GM19463 (cell line): Measurements from ENCODE around the gene CYP2D6.
"Not testable (repeated sequence)": the region's sequence is repeated elsewhere in the genome, so short reads cannot be mapped to it uniquely, and the experiment has no call there.

Experiments used
- ATAC-seq: cut with Tn5 transposase; IDR thresholded peaks from one replicate; pipeline ENCODE4 v1.9.1; 2021; ENCODE audit warnings: mild to moderate bottlenecking, moderate library complexity; ENCODE audit not compliant: unreplicated experiment

Gene CYP2D6

DNA sequence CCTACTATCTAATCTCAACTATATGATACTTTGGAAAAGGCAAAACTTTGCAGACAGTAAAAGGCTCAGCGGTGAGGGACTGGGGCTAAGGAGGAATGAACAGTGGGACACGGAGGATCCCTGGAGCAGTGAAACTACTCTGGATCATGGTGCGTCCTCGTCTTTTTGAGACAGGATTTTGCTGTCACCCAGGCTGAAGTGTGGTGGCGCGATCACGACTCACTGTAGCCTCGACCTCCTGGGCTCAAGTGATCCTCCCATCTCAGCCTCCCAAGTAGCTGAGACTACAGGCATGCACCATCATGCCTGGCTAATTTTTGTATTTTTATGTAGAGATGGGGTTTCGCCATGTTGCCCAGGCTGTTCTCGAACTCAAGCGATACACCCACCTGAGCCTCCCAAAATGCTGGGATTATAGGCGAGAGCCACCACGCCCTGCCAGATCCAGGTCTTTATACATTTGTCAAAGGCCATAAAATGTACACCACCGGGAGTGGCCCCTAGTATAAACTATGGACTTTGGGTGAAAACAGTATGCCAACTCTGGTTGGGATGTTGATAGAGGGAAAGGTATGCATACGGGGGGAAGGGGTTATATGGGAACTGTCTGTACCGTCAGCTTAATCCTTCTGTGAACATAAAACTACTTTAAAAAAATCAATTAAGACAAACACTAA is 28.0 kb upstream of the CYP2D6 start:
- ATAC-seq: no peak

DNA sequence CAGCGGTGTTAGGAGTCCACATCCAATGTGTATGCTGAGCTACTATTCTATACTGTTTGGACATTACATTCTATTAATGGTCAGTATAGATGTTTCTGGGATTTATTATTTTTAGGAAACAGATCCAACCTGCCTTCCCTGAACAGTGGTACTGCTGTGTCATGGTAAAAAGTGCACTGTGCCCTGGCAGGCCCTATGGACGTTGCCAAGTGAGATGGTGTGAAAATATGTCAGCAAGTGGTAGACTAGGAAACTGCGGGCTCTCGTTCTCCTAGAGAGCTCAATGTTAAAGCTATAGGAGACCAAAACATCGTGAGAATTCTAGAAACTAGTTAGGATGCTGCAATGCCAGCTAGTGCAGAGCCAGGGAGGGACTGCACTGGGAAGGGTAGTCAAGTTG is 26.0 kb upstream of the CYP2D6 start:
- no peak for ATAC-seq

DNA sequence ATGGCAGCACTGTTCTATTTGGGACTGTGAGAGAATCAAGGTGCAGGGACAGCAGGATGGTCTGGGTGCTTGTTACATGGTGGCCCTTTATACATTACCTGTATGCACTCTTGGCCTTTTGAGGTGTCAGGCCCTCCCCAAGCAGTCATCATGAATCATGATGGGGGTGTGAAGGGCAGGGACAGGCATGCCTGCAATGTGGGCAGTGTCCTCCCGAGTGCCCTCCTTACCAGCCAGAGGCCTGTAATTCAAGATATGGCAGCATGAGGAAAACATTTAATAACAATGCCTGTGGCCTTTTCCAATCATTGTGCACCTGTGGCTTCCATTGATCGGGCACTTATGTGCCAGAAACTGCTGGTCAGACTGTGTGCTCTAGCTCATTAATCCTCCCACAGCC is 25.5 kb upstream of the CYP2D6 start:
- ATAC-seq: no peak

DNA sequence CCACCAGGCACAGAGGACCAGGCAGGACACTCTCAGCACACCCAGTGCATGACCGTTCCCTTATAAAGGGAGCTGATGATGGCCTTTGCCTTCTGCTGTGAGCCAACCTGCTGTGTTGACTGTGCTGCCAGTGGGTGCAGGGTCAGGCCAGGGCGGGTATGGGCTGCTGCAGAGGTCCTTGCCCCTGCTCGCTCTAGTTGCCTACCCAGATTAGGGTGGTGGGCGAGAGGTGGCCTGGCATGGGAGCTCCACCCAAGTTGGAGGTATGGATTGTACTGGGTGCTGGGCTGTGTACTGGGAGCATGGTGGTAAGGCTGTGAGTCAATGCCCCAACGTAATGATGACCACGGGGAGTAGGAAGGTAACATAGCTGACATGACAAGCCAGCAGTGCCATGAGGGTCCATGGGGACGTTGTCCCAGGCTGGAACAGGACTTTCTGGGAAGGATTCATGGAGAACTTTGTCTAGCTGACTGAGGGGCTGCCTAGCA is 24.5 kb upstream of the CYP2D6 start:
- ATAC-seq: no peak

DNA sequence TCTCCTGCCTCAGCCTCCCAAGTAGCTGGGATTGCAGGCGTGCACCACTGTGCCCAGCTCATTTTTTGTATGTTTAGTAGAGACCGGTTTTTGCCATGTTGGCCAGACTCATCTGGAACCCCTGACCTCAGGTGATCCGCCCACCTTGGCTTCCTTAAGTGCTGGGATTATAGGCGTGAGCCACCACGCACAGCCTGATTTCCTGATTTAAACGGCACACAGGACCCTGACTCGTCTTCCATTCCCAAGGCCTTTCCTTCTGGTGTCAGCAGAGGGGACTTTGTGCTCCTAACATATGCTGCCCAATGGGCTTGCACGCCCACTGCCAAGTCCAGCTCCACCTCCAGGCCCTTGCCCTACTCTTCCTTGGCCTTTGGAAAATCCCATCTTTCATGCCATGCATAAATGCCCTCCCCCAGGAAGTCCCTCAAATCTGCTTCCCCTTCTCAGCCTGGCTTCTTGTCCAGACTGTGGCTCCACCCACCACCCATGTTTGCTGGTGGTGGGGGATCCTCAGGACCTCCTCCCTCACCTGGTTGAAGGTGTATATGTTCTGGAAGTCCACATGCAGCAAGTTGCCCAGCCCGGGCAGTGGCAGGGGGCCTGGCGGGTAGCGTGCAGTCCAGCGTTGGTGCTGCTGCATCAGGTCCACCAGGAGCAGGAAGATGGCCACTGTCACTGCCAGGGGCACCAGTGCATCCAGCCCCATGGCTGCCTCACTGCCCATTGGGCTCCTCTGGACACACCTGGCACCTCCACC is 23.9 kb upstream of the CYP2D6 start:
- no peak for ATAC-seq

DNA sequence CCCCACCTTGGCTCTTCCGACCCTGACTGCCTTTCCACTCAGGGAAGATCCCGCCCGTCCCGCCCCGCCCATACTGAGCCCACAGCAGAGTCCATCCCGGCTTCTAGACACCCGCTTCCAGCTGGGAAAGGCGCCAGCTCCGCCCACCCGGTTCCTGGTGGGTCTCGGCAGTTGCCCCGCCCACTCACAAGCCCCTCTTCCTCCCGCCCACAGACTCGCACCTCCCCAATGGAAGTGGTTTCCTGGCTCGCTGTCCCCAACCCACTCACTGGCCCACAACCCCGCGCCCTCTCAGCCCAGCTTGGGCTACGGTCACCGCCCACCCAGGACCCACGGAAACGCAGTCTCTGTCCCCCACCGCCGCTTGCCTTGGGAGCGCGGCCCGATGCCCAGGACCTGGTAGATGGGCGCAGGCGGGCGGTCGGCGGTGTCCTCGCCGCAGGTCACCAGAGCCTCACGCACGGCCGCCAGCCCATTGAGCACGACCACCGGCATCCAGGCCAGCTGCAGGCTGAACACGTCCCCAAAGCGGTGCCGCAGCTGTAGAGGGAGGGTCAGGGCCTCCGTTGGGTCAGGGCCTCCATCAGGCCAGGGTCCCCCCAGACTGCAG is 22.2 kb upstream of the CYP2D6 start:
- ATAC-seq: no peak

DNA sequence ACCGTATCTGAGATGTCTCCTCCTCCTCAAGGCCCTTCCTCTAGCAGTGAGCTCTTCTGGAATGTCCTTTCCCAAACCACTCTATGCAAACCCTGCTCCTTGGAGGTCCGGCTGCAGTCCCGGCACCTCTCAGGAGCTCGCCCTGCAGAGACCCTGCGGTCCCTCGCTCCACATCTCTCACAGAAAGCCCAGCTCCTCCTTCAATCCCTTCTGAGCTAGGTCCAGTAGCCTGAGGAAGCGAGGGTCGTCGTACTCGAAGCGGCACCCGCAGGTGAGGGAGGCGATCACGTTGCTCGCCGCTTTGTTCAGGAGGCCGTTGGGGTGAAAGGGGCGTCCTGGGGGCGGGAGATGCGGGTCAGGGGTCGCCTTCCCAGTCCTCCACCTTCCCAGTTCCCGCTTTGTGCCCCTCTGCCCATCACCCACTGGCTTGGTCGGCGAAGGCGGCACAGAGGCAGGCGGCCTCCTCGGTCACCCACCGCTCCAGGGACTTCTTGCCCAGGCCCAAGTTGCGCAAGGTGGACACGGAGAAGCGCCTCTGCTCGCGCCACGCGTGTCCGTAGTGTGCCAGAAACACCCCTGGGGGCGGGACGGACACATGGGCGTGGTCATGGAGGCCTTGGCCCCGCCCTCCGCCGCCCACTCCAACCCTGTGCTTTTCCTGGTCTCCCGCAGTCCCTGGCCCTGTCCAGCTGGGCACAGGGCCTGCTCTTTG is 21.5 kb upstream of the CYP2D6 start:
- ATAC-seq: no peak

DNA sequence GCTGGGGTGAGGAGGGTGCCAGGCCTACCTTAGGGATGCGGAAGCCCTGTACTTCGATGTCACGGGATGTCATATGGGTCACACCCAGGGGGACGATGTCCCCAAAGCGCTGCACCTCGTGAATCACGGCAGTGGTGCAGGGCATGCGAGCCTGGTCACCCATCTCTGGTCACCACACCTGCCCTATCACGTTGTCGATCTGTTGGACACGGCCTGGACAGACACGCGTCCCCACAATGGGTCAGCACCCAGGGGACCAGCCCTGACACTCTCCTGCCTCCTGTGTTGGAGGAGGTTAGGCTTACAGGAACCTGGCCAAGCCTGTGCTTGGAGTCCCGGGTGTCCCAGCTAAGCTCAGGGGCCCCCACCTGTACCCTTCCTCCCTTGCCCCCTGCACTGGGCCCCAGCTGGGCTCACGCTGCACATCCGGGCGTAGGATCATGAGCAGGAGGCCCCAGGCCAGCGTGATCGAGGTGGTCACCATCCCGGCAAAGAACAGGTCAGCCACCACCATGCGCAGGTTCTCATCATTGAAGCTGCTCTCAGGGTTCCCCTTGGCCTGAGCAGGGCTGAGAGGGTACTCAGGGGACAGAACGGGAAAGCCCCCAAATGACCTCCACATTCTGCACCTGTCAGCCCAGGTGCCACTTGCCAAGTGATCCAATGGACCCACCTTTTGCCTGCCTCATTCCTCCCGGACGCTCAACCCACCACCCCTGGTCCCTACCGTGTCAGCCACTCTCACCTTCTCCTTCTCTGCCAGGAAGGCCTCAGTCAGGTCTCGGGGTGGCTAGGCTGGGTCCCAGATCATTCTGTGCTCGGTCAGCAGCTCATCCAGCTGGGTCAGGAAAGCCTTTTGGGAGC is 20.3 kb upstream of the CYP2D6 start:
- ATAC-seq: no peak

DNA sequence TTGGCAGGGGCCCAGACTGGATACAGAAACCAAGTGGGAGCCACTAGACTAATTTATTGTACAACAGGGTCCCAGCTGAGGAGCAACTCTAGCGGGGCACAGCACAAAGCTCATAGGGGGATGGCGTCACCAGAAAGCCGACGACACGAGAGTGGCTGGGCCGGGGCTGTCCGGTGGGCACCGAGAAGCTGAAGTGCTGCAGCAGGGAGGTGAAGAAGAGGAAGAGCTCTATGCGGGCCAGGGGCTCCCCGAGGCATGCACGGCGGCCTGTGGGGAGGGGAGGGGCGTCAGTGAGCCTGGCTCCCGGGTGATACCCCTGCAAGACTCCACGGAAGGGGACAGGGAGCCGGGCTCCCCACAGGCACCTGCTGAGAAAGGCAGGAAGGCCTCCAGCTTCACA is 19.2 kb upstream of the CYP2D6 start:
- ATAC-seq: not testable (repeated sequence)

DNA sequence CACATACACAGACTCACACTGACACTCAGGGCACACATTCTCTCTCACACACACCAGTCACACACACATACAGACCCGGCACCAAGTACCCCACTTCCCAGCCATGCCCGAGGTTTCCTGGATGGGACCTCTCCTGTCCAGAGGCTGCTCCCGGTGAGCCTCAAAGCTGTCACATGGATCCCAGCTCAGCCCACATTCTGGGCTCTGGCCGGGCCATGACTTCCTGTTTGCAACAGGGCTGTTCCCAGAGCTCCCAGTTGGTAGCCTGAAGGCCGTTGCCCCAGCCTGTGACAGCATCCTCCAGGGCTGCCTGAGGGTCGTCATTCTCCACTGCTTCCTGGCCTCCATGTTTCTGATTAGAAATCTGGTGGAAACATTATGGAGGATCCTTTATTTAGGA is 14.6 kb upstream of the CYP2D6 start:
- ATAC-seq: no peak

DNA sequence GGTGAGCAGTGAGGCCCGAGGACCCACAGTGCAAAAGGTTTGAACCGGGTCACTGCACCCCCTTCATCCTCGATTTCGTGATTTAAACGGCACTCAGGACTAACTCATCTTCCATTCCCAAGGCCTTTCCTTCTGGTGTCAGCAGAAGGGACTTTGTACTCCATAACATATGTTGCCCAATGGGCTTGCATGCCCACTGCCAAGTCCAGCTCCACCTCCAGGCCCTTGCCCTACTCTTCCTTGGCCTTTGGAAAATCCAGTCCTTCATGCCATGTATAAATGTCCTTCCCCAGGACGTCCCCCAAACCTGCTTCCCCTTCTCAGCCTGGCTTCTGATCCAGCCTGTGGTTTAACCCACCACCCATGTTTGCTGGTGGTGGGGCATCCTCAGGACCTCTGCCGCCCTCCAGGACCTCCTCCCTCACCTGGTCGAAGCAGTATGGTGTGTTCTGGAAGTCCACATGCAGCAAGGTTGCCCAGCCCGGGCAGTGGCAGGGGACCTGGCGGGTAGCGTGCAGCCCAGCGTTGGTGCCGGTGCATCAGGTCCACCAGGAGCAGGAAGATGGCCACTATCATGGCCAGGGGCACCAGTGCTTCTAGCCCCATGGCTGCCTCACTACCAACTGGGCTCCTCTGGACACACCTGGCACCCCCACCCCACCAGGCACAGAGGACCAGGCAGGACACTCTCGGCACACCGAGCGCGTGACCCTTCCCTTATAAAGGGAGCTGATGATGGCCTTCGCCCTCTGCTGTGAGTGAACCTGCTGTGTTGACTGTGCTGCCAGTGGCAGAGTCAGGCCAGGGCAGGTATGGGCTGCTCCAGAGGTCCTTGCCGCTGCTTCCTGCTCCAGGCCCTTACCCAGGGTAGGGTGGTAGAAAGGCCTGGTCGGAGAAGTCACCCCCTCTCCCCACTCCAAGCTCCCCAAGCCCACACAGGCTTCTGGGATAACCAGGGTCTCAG is 13.5 kb upstream of the CYP2D6 start:
- ATAC-seq: not testable (repeated sequence)

DNA sequence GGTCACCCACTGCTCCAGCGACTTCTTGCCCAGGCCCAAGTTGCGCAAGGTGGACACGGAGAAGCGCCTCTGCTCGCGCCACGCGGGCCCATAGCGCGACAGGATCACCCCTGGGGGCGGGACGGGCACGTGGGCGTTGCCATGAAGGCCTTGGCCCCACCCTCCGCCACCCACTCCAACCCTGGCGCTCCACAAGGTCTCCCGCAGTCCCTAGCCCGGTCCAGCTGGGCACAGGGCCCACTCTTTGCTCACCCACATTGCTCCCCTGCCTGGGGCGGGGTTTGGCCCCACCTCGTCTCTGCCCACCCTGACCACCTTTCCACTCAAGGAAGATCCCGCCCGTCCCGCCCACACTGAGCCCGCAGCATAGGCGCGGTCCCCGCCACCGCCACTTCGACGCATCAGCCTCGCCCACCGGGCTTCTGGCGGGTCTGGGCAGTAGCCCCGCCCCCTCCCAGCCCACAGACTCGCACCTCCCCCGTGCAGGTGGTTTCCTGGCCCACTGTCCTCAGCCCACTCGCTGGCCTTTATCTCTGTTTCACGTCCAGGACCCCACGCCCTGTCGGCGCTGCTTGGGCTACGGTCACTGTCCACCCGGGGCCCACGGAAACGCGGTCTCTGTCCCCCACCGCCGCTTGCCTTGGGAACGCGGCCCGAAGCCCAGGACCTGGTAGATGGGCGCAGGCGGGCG is 12.3 kb upstream of the CYP2D6 start:
- ATAC-seq: no peak

DNA sequence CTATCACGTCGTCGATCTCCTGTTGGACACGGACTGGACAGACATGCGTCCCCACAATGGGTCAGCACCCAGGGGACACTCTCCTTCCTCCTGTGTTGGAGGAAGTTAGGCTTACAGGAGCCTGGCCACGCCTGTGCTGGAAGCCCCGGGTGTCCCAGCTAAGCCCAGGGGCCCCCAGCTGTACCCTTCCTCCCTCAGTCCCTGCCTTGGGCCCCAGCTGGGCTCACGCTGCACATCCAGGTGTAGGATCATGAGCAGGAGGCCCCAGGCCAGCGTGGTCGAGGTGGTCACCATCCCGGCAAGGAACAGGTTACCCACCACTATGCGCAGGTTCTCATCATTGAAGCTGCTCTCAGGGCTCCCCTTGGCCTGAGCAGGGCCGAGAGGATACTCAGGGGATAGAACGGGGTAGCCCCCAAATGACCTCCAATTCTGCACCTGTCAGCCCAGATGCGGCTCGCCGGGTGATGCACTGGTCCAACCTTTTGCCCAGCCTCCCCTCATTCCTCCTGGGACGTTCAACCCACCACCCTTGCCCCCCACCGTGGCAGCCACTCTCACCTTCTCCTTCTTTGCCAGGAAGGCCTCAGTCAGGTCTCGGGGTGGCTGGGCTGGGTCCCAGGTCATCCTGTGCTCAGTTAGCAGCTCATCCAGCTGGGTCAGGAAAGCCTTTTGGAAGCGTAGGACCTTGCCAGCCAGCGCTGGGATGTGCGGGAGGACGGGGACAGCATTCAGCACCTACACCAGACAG is 10.9 kb upstream of the CYP2D6 start:
- ATAC-seq: not testable (repeated sequence)

DNA sequence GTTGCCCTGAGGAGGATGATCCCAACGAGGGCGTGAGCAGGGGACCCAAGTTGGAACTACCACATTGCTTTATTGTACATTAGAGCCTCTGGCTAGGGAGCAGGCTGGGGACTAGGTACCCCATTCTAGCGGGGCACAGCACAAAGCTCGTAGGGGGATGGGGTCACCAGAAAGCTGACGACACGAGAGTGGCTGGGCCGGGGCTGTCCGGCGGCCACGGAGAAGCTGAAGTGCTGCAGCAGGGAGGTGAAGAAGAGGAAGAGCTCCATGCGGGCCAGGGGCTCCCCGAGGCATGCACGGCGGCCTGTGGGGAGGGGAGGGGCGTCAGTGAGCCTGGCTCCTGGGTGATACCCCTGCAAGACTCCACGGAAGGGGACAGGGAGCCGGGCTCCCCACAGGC is 9.5 kb upstream of the CYP2D6 start:
- ATAC-seq: not testable (repeated sequence)

DNA sequence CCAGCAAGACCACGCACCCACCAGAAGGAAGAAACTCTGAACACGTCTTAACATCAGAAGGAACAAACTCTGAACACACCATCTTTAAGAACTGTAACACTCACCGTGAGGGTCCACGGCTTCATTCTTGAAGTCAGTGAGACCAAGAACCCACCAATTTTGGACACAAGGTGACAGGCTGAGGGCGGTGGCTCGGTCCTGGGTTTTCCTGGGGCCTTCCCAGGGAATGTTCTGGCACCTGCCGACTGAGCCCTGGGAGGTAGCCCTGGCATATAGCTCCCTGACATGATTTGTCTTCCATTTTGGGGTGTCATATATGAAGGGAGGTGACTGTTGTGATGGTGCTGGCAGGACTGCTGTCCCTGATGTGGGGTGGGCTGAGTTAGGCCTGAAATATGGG is 8.9 kb upstream of the CYP2D6 start:
- not testable (repeated sequence) for ATAC-seq

DNA sequence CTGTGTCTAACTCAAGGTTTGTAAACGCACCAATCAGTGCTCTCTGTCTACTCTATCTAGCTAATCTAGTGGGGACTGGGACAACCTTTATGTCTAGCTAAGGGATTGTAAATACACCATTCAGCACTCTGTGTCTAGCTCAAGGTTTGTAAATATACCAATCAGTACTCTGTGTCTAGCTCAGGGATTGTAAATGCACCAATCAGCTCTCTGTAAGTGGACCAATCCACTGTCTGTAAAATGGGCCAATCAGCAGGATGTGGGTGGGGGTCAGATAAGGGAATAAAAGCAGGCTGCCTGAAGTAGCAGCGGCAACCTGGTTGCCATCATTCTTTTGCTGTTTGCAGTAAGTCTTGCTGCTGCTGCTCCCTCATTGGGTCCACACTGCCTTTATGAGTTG is 8.4 kb upstream of the CYP2D6 start:
- ATAC-seq: no peak

DNA sequence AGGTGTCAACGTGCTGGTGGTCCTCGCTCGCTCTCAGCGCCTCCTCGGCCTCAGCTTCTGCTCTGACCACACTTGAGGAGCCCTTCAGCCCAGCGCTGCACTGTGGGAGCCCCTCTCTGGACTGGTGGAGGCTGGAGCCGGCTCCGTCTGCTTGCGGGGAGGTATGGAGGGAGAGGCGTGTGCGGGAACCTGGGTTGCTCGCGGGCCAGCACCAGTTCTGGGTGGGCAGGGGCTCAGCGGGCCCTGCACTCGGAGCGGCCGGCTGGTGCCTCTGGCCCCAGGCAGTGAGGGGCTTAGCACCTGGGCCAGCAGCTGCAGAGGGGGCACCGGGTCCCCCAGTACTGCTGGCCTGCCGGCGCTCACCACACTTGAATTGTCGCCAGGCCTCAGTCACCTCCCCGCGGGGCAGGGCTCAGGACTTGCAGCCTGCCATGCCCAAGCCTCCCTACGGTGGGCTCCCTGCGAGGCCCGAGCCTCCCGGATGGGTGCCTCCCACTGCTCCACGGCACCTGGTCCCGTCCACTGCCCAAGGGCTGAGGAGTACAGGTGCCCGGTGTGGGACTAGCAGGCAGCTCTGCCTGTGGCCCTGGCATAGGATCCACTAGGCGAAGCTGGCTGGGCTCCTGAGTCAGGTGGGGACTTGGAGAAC is 7.6 kb upstream of the CYP2D6 start:
- no peak for ATAC-seq
